ENCODE data around the gene PTPN3. TPM values are rescaled to one million over a fixed set of nuclear protein-coding genes. Genes with fewer than 3 reads are reported as not detected.
A peak's percentile ranks its signal among the peaks of the same experiment; 100 is the strongest.

The PTPN3 gene
- total and polyA plus RNA-seq, 10 of the 15 experiments (the other 5 are each of a cell fraction or from before 2014, with no cell fraction given) = 0.18 to 1.3 (median 0.39) TPM

DNA sequence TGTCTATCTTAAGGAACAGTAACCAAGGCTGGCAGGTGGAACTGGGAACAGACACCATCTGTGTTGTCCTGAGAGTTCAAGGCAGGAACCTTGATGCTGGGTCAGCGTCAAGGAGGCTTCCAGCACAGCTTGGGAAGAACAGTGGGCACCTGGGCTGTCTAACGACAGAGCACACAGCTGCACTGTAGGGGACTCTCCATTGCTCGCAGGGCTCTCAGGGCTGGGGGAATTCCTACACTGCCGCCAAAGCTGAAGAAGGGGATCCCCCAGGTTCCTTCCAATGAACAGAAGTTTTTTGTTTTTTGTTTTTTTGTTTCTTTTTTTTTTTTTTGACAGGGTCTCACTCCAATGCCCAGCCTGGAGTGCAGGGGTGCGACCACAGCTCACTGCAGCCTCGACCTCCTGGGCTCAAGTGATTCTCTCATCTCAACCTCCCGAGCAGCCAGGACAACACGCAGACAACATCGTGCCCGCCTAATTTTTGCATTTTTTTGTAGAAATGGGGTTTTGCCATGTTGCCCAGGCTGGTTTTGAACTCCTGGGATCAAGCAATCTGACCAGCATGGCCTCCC, 81.9 kb downstream of the PTPN3 start (continued):
- TF ChIP-seq, protein P1, sequence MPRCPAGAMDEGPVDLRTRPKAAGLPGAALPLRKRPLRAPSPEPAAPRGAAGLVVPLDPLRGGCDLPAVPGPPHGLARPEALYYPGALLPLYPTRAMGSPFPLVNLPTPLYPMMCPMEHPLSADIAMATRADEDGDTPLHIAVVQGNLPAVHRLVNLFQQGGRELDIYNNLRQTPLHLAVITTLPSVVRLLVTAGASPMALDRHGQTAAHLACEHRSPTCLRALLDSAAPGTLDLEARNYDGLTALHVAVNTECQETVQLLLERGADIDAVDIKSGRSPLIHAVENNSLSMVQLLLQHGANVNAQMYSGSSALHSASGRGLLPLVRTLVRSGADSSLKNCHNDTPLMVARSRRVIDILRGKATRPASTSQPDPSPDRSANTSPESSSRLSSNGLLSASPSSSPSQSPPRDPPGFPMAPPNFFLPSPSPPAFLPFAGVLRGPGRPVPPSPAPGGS (IDR thresholded peaks at IDR 0.05; ENCODE audit: borderline replicate concordance, insufficient read depth, low read depth, low read length, poor library complexity, severe bottlenecking) = peak; percentile 55
- TF ChIP-seq, protein P2, sequence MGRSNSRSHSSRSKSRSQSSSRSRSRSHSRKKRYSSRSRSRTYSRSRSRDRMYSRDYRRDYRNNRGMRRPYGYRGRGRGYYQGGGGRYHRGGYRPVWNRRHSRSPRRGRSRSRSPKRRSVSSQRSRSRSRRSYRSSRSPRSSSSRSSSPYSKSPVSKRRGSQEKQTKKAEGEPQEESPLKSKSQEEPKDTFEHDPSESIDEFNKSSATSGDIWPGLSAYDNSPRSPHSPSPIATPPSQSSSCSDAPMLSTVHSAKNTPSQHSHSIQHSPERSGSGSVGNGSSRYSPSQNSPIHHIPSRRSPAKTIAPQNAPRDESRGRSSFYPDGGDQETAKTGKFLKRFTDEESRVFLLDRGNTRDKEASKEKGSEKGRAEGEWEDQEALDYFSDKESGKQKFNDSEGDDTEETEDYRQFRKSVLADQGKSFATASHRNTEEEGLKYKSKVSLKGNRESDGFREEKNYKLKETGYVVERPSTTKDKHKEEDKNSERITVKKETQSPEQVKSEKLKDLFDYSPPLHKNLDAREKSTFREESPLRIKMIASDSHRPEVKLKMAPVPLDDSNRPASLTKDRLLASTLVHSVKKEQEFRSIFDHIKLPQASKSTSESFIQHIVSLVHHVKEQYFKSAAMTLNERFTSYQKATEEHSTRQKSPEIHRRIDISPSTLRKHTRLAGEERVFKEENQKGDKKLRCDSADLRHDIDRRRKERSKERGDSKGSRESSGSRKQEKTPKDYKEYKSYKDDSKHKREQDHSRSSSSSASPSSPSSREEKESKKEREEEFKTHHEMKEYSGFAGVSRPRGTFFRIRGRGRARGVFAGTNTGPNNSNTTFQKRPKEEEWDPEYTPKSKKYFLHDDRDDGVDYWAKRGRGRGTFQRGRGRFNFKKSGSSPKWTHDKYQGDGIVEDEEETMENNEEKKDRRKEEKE (IDR thresholded peaks at IDR 0.05) = no peak
- TF ChIP-seq PAX5 (IDR thresholded peaks at IDR 0.05; ENCODE audit: borderline replicate concordance, low read depth, low read length) (peak; percentile 74; the same call in 1 of the 2 replicates), MYB (IDR thresholded peaks at IDR 0.05; ENCODE audit: borderline replicate concordance, low read depth, low read length) (no peak), CHD2 (IDR thresholded peaks at IDR 0.05; ENCODE audit: borderline replicate concordance, low read depth, low read length) (peak; percentile 68; the same call in 1 of the 2 replicates), SREBF2 (IDR thresholded peaks at IDR 0.05; ENCODE audit: low read length) (no peak), YY1 (IDR thresholded peaks at IDR 0.05; ENCODE audit: low read depth, low read length) (peak; percentile 34; the same call in 1 of the 2 replicates), NFXL1 (IDR thresholded peaks at IDR 0.05; ENCODE audit: borderline replicate concordance) (no peak), TCF3 (IDR thresholded peaks at IDR 0.05; ENCODE audit: borderline replicate concordance, insufficient read depth, low read depth, low read length) (peak; percentile 89), DPF2 (IDR thresholded peaks at IDR 0.05) (peak; percentile 58; the same call in 1 of the 2 replicates), IRF4 (IDR thresholded peaks at IDR 0.05; ENCODE audit: low read depth, low read length) (no peak), POU2F2 (IDR thresholded peaks at IDR 0.05; ENCODE audit: borderline replicate concordance, low read depth, low read length) (peak; percentile 60; the same call in 2 of the 3 replicates), ZNF24 (IDR thresholded peaks at IDR 0.05) (no peak), MEF2A (IDR thresholded peaks at IDR 0.05; ENCODE audit: insufficient read depth, low read depth, low read length) (0 out of 2 replicates have a peak, but pooled peaks have one; percentile 30), MTA3 (IDR thresholded peaks at IDR 0.05; ENCODE audit: borderline replicate concordance, low read length) (no peak), NFIC (IDR thresholded peaks at IDR 0.05; ENCODE audit: low read depth, low read length) (no peak), SIN3A (IDR thresholded peaks at IDR 0.05; ENCODE audit: low read depth, low read length) (0 out of 2 replicates have a peak, but pooled peaks have one; percentile 14)
- TF ChIP-seq, protein P3, sequence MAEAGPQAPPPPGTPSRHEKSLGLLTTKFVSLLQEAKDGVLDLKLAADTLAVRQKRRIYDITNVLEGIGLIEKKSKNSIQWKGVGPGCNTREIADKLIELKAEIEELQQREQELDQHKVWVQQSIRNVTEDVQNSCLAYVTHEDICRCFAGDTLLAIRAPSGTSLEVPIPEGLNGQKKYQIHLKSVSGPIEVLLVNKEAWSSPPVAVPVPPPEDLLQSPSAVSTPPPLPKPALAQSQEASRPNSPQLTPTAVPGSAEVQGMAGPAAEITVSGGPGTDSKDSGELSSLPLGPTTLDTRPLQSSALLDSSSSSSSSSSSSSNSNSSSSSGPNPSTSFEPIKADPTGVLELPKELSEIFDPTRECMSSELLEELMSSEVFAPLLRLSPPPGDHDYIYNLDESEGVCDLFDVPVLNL (IDR thresholded peaks at IDR 0.05; ENCODE audit: low read depth, low read length) = no peak
- TF ChIP-seq, protein P4, sequence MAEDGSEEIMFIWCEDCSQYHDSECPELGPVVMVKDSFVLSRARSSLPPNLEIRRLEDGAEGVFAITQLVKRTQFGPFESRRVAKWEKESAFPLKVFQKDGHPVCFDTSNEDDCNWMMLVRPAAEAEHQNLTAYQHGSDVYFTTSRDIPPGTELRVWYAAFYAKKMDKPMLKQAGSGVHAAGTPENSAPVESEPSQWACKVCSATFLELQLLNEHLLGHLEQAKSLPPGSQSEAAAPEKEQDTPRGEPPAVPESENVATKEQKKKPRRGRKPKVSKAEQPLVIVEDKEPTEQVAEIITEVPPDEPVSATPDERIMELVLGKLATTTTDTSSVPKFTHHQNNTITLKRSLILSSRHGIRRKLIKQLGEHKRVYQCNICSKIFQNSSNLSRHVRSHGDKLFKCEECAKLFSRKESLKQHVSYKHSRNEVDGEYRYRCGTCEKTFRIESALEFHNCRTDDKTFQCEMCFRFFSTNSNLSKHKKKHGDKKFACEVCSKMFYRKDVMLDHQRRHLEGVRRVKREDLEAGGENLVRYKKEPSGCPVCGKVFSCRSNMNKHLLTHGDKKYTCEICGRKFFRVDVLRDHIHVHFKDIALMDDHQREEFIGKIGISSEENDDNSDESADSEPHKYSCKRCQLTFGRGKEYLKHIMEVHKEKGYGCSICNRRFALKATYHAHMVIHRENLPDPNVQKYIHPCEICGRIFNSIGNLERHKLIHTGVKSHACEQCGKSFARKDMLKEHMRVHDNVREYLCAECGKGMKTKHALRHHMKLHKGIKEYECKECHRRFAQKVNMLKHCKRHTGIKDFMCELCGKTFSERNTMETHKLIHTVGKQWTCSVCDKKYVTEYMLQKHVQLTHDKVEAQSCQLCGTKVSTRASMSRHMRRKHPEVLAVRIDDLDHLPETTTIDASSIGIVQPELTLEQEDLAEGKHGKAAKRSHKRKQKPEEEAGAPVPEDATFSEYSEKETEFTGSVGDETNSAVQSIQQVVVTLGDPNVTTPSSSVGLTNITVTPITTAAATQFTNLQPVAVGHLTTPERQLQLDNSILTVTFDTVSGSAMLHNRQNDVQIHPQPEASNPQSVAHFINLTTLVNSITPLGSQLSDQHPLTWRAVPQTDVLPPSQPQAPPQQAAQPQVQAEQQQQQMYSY (CRISPR knock-in tag; IDR thresholded peaks at IDR 0.05) = no peak
- TF ChIP-seq, protein P5, sequence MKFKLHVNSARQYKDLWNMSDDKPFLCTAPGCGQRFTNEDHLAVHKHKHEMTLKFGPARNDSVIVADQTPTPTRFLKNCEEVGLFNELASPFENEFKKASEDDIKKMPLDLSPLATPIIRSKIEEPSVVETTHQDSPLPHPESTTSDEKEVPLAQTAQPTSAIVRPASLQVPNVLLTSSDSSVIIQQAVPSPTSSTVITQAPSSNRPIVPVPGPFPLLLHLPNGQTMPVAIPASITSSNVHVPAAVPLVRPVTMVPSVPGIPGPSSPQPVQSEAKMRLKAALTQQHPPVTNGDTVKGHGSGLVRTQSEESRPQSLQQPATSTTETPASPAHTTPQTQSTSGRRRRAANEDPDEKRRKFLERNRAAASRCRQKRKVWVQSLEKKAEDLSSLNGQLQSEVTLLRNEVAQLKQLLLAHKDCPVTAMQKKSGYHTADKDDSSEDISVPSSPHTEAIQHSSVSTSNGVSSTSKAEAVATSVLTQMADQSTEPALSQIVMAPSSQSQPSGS (IDR thresholded peaks at IDR 0.05; ENCODE audit: low read length) = no peak

Measured in GM12878 (cell line).